GM20000 (cell line): ENCODE data around the gene NPLOC4.
A peak's percentile ranks its signal among the peaks of the same experiment; 100 is the strongest.

Experiments used
- DNase-seq: peaks from one replicate; pipeline ENCODE4 v3.0.0; 2012; ENCODE audit warnings: low spot score
- TF ChIP-seq, protein P1 (sequence below): IDR thresholded peaks from 2 replicates; pipeline ENCODE4 v1.5.1; 2012; ENCODE audit warnings: mild to moderate bottlenecking, control low read depth; ENCODE audit errors: extremely low read depth, missing control alignments

The NPLOC4 gene

DNA sequence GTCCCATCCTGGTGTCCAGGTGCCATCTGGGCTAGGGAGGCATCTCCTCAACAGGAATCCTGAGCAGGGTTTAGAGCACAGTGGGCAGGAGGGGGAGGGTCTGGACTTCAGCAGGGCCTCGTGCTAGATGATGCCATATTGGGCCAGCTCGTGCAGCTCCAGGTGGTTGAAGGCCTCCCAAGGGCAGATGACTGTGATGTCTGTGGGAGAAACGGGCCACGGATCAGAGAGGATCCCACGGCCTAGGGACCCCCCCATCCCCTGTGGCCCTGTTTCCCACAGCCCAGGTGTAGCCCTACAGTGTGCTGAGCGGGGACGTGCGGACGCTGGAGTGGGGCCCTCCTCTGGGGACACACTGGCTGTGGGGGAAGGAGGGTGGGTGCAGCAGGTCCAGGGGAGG lies 14.0 kb upstream of the NPLOC4 start:
- TF ChIP-seq, protein P1, sequence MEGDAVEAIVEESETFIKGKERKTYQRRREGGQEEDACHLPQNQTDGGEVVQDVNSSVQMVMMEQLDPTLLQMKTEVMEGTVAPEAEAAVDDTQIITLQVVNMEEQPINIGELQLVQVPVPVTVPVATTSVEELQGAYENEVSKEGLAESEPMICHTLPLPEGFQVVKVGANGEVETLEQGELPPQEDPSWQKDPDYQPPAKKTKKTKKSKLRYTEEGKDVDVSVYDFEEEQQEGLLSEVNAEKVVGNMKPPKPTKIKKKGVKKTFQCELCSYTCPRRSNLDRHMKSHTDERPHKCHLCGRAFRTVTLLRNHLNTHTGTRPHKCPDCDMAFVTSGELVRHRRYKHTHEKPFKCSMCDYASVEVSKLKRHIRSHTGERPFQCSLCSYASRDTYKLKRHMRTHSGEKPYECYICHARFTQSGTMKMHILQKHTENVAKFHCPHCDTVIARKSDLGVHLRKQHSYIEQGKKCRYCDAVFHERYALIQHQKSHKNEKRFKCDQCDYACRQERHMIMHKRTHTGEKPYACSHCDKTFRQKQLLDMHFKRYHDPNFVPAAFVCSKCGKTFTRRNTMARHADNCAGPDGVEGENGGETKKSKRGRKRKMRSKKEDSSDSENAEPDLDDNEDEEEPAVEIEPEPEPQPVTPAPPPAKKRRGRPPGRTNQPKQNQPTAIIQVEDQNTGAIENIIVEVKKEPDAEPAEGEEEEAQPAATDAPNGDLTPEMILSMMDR = no peak
- no peak for DNase-seq

DNA sequence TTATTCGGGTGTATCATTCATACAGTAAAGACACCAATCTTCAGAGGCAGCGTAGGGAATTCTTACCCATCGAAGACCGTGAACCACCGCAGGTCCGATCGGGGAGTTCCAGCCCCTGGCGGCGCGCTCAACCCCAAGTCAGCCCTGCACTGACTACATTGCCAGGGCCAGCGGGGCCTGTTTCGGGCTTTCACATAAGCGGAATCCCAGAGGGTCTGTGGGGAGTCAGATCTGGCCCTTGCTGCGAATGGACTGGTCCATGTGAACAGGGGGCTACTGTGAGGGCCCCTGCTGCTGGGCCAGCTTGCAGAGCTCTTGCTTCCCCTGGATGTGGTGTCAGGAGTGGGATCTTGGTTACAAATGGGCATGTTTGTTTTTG lies 11.8 kb upstream of the NPLOC4 start:
- peak; percentile 6 for DNase-seq
- TF ChIP-seq, protein P1 = no peak

DNA sequence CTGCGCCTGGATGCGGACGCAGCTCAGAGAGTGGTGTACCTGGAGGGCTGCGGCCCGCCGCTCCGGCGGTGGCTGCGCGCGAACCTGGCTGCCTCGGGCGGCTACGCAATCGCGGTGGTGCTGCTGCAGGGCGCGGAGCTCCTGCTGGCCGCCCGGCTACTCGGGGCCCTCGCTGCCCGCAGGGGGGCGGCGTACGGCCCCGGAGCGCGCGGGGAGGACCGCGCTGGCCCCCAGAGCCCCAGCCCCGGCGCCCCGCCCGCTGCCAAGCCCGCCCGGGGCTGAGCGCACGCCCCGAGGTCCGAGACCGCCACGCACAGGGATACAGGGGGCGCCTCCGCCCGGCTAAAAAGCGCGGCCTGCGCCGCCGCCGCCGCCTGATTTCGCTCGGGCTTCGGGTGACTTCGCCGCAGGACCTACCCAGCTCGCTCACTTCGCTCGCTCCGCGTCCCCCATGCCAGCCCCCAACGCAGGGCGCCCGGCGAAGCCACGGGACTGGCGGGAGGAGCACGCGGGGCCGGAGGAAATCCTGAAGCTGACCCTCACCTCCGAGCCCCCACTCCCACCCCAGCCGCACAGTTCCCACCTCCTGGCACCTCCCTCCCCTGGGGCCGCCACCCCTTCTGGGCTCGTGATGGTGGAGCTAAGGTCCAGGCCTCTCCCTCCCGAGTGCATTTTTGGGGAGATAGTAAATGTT lies 11.2 kb upstream of the NPLOC4 start:
- DNase-seq = no peak
- TF ChIP-seq, protein P1 = no peak

DNA sequence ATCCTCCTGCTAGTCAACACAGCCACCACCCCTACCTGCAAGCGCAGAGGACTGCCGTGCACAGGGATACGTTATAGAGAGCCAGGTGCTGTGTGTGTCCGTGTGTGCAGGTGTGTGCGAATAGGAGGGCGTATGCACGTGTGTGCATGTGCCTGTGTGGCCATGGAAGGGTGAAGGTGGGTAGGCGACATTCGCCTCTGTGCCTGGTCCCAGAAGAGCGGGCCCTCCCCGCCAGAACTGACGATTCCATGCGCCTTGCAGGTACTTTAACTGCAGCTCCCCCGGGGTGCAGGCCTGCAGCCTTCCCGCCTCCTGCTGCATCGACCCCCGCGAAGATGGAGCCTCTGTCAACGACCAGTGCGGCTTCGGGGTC lies 10.7 kb upstream of the NPLOC4 start:
- peak; percentile 10 for DNase-seq
- TF ChIP-seq, protein P1 = no peak

DNA sequence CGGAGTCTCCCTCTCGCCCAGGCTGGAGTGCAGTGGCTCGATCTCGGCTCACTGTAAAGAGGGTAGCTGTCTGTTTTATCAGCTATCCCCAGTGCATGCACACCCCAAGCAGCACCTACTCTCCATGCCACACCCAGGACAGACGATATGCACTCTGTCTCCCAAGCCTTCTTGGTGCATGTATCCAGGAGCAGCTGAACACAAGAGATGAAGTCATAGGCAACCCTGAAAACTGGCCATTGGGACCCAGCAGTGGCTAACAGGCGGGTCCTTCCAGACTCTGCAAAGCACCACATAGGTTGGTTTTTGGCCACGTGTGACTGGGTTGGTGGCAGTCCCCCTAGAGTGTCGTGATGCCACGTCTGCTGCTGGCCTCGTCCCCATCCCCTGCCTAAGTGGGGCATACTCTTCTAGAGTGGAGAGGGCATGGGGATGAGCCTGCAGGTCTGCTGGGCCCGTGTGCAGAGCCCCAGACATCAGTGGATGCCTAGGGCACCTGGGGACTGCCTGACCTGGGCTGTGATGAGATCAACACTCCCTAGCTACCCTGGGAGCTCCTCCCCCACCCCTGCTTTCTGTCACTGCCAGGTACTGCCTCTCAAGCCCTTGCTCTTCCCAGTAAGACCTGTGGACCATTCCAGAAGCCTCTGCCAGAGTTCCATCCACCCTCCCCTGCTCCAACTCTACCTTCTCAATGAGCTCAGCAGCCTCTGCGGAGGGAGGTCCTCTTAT lies 10.1 kb upstream of the NPLOC4 start:
- peak; percentile 31 for DNase-seq
- TF ChIP-seq, protein P1 = no peak

DNA sequence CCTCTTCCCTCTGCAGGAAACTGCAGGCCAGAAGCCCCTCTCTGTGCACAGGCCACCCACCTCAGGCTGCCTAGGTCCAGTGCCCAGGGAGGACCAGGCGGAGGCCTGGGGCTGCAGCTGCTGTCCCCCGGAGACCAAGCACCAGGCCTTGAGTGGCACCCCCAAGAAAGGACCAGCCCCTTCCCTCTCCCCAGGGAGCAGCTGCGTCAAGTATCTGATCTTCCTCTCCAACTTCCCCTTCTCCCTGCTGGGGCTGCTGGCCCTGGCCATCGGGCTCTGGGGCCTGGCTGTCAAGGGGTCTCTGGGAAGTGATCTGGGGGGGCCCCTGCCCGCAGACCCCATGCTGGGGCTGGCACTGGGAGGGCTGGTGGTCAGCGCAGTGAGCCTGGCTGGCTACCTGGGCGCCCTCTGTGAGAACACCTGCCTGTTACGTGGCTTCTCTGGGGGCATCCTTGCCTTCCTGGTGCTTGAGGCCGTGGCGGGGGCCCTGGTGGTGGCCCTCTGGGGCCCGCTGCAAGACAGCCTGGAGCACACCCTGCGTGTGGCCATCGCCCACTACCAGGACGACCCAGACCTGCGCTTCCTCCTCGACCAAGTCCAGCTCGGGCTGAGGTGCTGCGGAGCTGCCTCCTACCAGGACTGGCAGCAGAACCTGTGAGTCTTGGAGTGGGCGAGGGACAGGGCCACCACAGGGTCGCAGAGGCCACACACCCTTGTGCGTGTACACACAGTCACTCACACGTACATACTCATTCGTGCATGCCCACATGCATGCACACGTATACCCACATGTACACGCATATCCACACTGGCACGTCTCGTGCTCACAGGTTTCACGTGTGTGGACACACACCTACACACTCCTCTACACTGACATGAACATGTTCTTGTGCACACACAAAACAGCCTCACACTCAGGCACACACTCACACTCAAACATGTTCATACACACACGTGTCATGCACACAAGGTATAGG lies 8.4 kb upstream of the NPLOC4 start:
- TF ChIP-seq, protein P1 = no peak

More for the DNA sequence above, 8.4 kb upstream of the NPLOC4 start:
- no peak for DNase-seq
